Stimulated activated CD8-positive, alpha-beta memory T cell treated with anti-CD3 and anti-CD28 coated beads, Interleukin-4, amount 100 ng/mL, for 1 hour (primary cell): ENCODE measurements around the gene HMGB2.

Experiments used
- DNase-seq, 2 donors: peaks; one replicate each; pipeline ENCODE4 v3.0.0-alpha.2; 2020; ENCODE audit warnings: low read depth in 2 of 2, low spot score in 1 of 2

HMGB2 gene

GRCh38 chr4:173334891-173335752 is 964 bp upstream of the HMGB2 start:
- DNase-seq = no peak

GRCh38 chr4:173333658-173334084 is 487 bp downstream of the HMGB2 start:
- peak in 1 of 2 donors; percentile 21 for DNase-seq

GRCh38 chr4:173332963-173333657 is 1.0 kb downstream of the HMGB2 start:
- no peak for DNase-seq

GRCh38 chr4:173332021-173332487 is 2.1 kb downstream of the HMGB2 start:
- no peak for DNase-seq

GRCh38 chr4:173330590-173330989 is 3.6 kb downstream of the HMGB2 start:
- no peak for DNase-seq

- DNase-seq = no peak
These were observed 5.8 kb downstream of the HMGB2 start for GRCh38 chr4:173328236-173328901.

- DNase-seq = no peak
These were observed 9.0 kb downstream of the HMGB2 start for GRCh38 chr4:173325007-173325736.

- no peak for DNase-seq
These were observed 14.5 kb downstream of the HMGB2 start for GRCh38 chr4:173319696-173320095.

- no peak for DNase-seq
These were observed 15.4 kb downstream of the HMGB2 start for GRCh38 chr4:173318648-173319211.

- no peak for DNase-seq
These were observed 15.9 kb downstream of the HMGB2 start for GRCh38 chr4:173318240-173318639.

GRCh38 chr4:173317004-173317403 is 17.2 kb downstream of the HMGB2 start:
- DNase-seq = no peak

GRCh38 chr4:173316060-173316459 is 18.1 kb downstream of the HMGB2 start:
- no peak for DNase-seq

- DNase-seq = no peak
These were observed 19.4 kb downstream of the HMGB2 start for GRCh38 chr4:173314715-173315114.

- DNase-seq = no peak
These were observed 22.8 kb downstream of the HMGB2 start for GRCh38 chr4:173311368-173311767.

- DNase-seq = no peak
These were observed 26.4 kb downstream of the HMGB2 start for GRCh38 chr4:173307778-173308177.

GRCh38 chr4:173301518-173302201 is 32.5 kb downstream of the HMGB2 start:
- DNase-seq = no peak

- no peak for DNase-seq
These were observed 39.7 kb downstream of the HMGB2 start for GRCh38 chr4:173294444-173294843.

- no peak for DNase-seq
These were observed 40.5 kb downstream of the HMGB2 start for GRCh38 chr4:173293663-173294062.

- DNase-seq = no peak
These were observed 42.3 kb downstream of the HMGB2 start for GRCh38 chr4:173291899-173292298.

- DNase-seq = no peak
These were observed 44.8 kb downstream of the HMGB2 start for GRCh38 chr4:173289353-173289727.
